ENCODE results near the gene FTO.
A peak's percentile ranks its signal among the peaks of the same experiment; 100 is the strongest.
"Not testable (repeated sequence)": the region's sequence is repeated elsewhere in the genome, so short reads cannot be mapped to it uniquely, and the experiment has no call there.

FTO gene

DNA sequence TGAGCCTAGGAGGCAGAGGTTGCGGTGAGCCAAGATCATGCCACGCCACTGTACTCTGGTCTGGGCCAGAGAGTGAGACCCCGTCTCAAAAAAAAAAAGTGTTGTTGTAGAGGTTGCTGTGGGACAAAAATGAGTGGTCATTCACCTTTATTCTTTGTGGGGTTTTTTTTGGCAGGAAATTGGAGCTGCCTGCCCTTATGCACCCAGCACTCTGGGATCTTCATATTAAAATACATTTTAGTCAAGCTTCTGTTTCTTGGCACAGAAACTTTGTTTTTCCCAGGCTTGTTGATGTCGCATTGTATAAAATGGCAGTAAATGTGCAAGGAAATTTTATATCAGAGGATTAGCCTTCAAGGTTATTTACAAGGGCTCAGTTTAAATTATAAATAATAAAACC lies 174.3 kb downstream of the FTO start:
- no peak for DNase-seq (ENCODE audit: low read depth, low spot score)
- H3K4me1 ChIP-seq (ENCODE audit: control insufficient read depth, insufficient read depth, low read length): no peaks in the 10 kb centered on the region
- WGBS (ENCODE audit: insufficient coverage, insufficient read length): no CpG with 5 or more reads among the region's 4 CpGs
- no peaks in the 10 kb centered on the region for H3K9me3 ChIP-seq (ENCODE audit: control insufficient read depth, insufficient read depth, low read length)
- no peaks in the 10 kb centered on the region for H3K27me3 ChIP-seq (ENCODE audit: control insufficient read depth, insufficient read depth, low read length)
- no peak overlapping the region for H3K4me3 ChIP-seq (ENCODE audit: low read length)
- no peak overlapping the region for H3K27ac ChIP-seq (ENCODE audit: low read length)
- H3K36me3 ChIP-seq (ENCODE audit: control insufficient read depth, insufficient read depth, low read length): no peaks in the 10 kb centered on the region

DNA sequence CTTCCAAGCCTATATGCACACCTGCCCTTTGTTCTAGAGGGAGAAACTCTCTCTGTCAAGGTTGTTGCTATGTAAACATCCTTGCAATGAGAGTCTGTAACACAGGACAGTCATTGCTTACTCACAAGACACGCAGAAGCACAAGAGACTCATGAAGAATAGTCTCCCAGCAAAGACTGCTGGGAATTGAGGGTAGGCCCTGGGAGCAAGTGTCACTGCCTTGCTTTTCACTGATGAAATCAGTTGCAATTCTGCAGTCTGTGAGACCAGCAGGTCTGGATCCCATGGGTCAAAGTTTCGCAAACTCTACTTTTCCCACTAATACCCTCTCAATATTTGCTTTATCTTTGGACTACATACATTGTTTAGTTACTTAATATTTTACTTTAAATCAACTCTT lies 177.4 kb downstream of the FTO start:
- no CpG with 5 or more reads among the region's 2 CpGs for WGBS (ENCODE audit: insufficient coverage, insufficient read length)
- Histone ChIP-seq H3K27me3 (ENCODE audit: control insufficient read depth, insufficient read depth, low read length) (no peaks in the 10 kb centered on the region), H3K4me1 (ENCODE audit: control insufficient read depth, insufficient read depth, low read length) (no peaks in the 10 kb centered on the region), H3K4me3 (ENCODE audit: low read length) (no peak overlapping the region), H3K36me3 (ENCODE audit: control insufficient read depth, insufficient read depth, low read length) (no peaks in the 10 kb centered on the region), H3K27ac (ENCODE audit: low read length) (no peak overlapping the region), H3K9me3 (ENCODE audit: control insufficient read depth, insufficient read depth, low read length) (no peaks in the 10 kb centered on the region)
- no peak for DNase-seq (ENCODE audit: low read depth, low spot score)

DNA sequence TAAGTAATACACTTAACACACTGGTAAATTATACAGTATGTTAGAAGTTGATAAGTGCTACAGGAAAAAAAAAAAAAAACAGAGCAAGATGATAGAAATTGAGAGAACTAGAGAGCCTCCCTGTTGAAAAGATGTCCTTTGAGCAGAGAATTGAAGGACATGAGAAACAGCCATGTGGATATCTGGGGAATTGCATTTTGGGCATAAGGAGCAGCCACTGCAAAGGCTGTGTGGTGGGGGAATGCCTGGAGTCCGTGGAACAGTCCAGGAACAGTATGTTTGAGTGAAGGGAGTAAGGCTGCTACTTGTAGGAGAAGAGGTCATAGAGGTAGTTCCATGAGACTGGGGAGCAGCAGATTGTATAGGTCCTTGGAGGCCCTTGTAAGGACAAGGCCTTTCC lies 178.4 kb downstream of the FTO start:
- Histone ChIP-seq H3K27ac (ENCODE audit: low read length) (no peak overlapping the region), H3K36me3 (ENCODE audit: control insufficient read depth, insufficient read depth, low read length) (no peaks in the 10 kb centered on the region), H3K4me1 (ENCODE audit: control insufficient read depth, insufficient read depth, low read length) (no peaks in the 10 kb centered on the region), H3K9me3 (ENCODE audit: control insufficient read depth, insufficient read depth, low read length) (no peaks in the 10 kb centered on the region), H3K27me3 (ENCODE audit: control insufficient read depth, insufficient read depth, low read length) (no peaks in the 10 kb centered on the region), H3K4me3 (ENCODE audit: low read length) (no peak overlapping the region)
- no peak for DNase-seq (ENCODE audit: low read depth, low spot score)
- WGBS (ENCODE audit: insufficient coverage, insufficient read length): no CpG with 5 or more reads among the region's 1 CpG

DNA sequence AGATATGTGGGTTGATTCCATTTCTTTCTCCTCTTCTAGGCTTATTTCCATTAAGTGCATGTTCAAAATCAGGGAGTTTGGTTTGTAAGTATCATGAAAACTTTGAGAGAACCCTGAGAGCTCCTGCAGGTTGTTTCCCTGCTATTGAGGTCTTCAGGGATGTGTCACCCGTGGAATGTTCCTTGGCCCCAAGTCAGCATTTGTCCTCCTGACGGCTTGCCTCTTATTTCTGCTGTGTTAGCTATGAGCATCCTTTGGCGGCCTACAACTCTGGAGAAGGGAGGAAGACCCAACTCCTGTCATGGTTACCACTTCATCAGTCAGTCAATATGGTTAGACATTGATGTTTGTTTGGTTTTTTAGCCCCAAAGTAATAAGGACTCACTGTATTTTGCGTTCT lies 180.8 kb downstream of the FTO start:
- H3K27ac ChIP-seq (ENCODE audit: low read length): no peak overlapping the region
- no peaks in the 10 kb centered on the region; the same call in 1 of the 2 replicates for H3K4me1 ChIP-seq (ENCODE audit: control insufficient read depth, insufficient read depth, low read length)
- WGBS (ENCODE audit: insufficient coverage, insufficient read length): no CpG with 5 or more reads among the region's 4 CpGs
- no peaks in the 10 kb centered on the region for H3K27me3 ChIP-seq (ENCODE audit: control insufficient read depth, insufficient read depth, low read length)
- no peaks in the 10 kb centered on the region for H3K9me3 ChIP-seq (ENCODE audit: control insufficient read depth, insufficient read depth, low read length)
- no peaks in the 10 kb centered on the region for H3K36me3 ChIP-seq (ENCODE audit: control insufficient read depth, insufficient read depth, low read length)
- no peak overlapping the region for H3K4me3 ChIP-seq (ENCODE audit: low read length)
- no peak for DNase-seq (ENCODE audit: low read depth, low spot score)

DNA sequence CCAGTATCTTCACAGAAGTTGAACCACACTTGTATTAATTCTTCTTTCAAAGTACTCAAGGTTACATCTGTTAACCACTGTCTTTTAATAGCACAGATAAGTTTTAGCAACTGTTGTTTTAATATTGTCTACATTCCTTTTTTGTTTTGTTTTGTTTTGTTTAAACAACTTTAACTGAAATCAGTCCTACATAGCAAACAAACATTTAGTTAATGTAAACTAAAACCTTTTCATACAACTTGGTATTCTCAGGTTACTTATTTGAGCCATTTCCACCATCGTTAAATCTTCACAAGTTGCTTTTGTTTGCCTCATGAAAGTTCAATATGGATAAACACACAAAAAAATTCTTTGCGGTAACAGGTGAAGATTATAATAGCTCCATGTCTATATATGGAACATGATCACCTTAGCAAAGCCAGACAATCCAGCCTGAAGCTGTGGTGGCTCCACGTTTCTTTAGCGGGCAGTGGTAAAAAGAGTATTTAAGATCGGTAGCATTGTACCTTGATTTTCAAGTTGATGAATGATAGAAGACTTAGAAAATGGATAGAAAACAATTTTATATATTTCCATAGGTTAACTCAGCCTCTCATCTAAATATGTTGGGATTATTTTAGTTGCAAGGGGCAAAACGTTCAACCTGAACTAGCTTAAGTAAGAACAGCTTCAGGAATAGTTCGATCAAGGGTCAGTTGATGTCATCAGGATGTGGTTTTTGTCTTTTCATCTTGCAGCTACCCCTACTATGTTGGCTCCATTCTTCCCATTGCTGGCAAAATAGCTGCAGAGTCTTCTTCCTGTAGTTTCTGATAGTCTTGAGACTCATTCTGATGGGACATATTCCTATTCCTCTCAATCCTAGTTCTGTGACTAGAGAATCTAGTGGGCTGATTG lies 182.8 kb downstream of the FTO start:
- H3K36me3 ChIP-seq (ENCODE audit: control insufficient read depth, insufficient read depth, low read length): no peaks in the 10 kb centered on the region
- H3K9me3 ChIP-seq (ENCODE audit: control insufficient read depth, insufficient read depth, low read length): no peaks in the 10 kb centered on the region
- no peaks in the 10 kb centered on the region; the same call in 1 of the 2 replicates for H3K4me1 ChIP-seq (ENCODE audit: control insufficient read depth, insufficient read depth, low read length)
- no peak overlapping the region for H3K4me3 ChIP-seq (ENCODE audit: low read length)
- DNase-seq (ENCODE audit: low read depth, low spot score): no peak
- no peaks in the 10 kb centered on the region for H3K27me3 ChIP-seq (ENCODE audit: control insufficient read depth, insufficient read depth, low read length)
- H3K27ac ChIP-seq (ENCODE audit: low read length): no peak overlapping the region
- no CpG with 5 or more reads among the region's 7 CpGs for WGBS (ENCODE audit: insufficient coverage, insufficient read length)

DNA sequence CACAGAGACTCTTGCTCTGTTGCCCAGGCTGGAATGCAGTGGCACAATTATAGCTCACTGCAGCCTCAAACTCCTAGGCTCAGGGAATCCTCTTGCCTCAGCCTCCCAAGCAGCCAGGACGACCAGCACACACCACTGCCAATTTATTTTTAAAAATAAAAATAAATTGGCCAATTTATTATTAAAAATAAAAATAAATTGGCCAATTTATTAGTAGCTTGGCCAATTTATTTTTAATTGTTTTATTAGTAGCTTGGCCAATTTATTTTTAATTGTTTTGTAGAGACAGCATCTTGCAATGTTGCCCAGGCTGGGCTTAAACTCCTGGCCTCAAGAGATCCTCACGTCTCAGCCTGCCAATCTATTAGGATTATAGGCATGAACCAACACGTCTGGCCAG lies 184.3 kb downstream of the FTO start:
- WGBS (ENCODE audit: insufficient coverage, insufficient read length): no CpG with 5 or more reads among the region's 3 CpGs
- Histone ChIP-seq H3K9me3 (ENCODE audit: control insufficient read depth, insufficient read depth, low read length) (no peaks in the 10 kb centered on the region), H3K4me3 (ENCODE audit: low read length) (no peak overlapping the region), H3K36me3 (ENCODE audit: control insufficient read depth, insufficient read depth, low read length) (no peaks in the 10 kb centered on the region), H3K4me1 (ENCODE audit: control insufficient read depth, insufficient read depth, low read length) (no peaks in the 10 kb centered on the region; the same call in 1 of the 2 replicates), H3K27ac (ENCODE audit: low read length) (no peak overlapping the region), H3K27me3 (ENCODE audit: control insufficient read depth, insufficient read depth, low read length) (no peaks in the 10 kb centered on the region)
- no peak for DNase-seq (ENCODE audit: low read depth, low spot score)

DNA sequence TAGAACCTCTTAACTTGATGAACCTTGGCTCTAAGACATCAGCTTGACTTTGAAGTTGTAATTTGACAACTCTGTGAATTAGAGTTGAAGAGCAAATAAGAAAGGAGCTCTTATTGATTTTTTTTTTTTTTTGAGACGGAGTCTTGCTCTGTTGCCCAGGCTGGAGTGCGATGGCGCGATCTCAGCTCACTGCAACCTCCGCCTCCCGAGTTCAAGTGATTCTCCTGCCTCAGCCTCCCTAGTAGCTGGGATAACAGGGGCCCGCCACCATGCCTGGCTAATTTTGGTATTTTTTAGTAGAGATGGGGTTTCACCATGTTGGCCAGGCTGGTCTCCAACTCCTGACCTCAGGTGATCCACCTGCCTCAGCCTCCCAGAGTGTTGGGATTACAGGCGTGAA lies 186.9 kb downstream of the FTO start:
- H3K36me3 ChIP-seq (ENCODE audit: control insufficient read depth, insufficient read depth, low read length); H3K4me3 ChIP-seq (ENCODE audit: low read length); H3K9me3 ChIP-seq (ENCODE audit: control insufficient read depth, insufficient read depth, low read length); H3K27me3 ChIP-seq (ENCODE audit: control insufficient read depth, insufficient read depth, low read length); DNase-seq (ENCODE audit: low read depth, low spot score); H3K27ac ChIP-seq (ENCODE audit: low read length); H3K4me1 ChIP-seq (ENCODE audit: control insufficient read depth, insufficient read depth, low read length): not testable (repeated sequence)
- no CpG with 5 or more reads among the region's 8 CpGs for WGBS (ENCODE audit: insufficient coverage, insufficient read length)

DNA sequence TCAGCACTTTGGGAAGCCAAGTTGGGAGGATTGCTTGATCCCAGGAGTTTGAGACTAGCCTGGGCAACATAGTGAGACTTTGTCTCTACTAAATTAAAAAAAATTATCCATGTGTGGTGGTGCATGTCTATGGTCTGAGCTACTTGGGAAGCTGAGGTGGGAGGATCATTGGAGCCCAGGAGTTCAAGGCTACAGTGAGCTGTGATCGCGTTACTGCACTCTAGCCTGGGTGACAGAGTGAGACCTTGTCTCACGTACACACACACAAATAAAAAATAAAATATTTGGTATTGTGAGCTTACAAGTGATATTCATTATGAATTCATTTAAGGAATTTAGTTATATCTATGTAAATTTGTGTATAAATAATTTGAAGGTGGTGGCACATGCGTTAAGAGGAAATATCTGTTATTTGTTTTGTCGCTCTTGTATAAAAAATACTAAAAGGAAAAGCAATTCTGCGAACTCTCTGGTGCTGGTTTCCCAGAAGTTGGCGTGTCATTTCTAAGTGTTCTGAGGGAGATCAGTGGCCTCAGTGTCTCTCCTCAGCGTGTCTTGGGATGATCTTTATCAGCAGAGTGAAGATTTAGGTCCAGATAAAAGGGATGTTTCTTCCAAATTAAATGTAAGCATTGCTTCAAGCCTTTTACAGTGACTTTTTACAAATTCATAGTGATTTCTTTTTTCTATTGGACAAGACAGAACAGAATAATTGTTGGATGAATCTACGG lies 187.6 kb downstream of the FTO start:
- no peaks in the 10 kb centered on the region for H3K27me3 ChIP-seq (ENCODE audit: control insufficient read depth, insufficient read depth, low read length)
- WGBS (ENCODE audit: insufficient coverage, insufficient read length): 100% methylated on average over 2 of the region's 9 CpGs
- DNase-seq (ENCODE audit: low read depth, low spot score): no peak
- H3K4me1 ChIP-seq (ENCODE audit: control insufficient read depth, insufficient read depth, low read length): no peaks in the 10 kb centered on the region; the same call in 1 of the 2 replicates
- no peak overlapping the region for H3K27ac ChIP-seq (ENCODE audit: low read length)
- no peaks in the 10 kb centered on the region for H3K9me3 ChIP-seq (ENCODE audit: control insufficient read depth, insufficient read depth, low read length)
- H3K4me3 ChIP-seq (ENCODE audit: low read length): no peak overlapping the region
- no peaks in the 10 kb centered on the region for H3K36me3 ChIP-seq (ENCODE audit: control insufficient read depth, insufficient read depth, low read length)

DNA sequence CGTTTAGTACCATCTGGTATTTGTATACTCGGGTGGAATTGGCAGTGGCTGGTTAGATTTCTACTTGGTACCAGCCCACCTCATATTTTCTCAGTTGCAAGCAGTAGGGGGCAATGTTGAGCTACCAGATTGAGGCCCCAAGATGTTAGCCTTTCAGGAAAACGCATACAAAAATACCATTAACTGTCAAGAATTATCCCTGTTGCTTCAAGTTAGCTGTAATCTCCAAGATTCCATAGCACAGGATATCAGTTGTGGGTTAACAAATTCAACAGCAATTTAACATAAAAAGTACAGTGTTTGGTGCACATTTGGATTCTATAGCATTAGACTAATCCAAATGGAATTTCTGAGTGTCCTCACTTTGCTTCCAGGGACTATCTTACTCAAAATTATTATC lies 188.2 kb downstream of the FTO start:
- DNase-seq (ENCODE audit: low read depth, low spot score): peak; percentile 35
- Histone ChIP-seq H3K9me3 (ENCODE audit: control insufficient read depth, insufficient read depth, low read length) (no peaks in the 10 kb centered on the region), H3K27ac (ENCODE audit: low read length) (no peak overlapping the region), H3K27me3 (ENCODE audit: control insufficient read depth, insufficient read depth, low read length) (no peaks in the 10 kb centered on the region), H3K36me3 (ENCODE audit: control insufficient read depth, insufficient read depth, low read length) (no peaks in the 10 kb centered on the region), H3K4me3 (ENCODE audit: low read length) (no peak overlapping the region), H3K4me1 (ENCODE audit: control insufficient read depth, insufficient read depth, low read length) (no peaks in the 10 kb centered on the region; the same call in 1 of the 2 replicates)
- WGBS (ENCODE audit: insufficient coverage, insufficient read length): no CpG with 5 or more reads among the region's 3 CpGs

DNA sequence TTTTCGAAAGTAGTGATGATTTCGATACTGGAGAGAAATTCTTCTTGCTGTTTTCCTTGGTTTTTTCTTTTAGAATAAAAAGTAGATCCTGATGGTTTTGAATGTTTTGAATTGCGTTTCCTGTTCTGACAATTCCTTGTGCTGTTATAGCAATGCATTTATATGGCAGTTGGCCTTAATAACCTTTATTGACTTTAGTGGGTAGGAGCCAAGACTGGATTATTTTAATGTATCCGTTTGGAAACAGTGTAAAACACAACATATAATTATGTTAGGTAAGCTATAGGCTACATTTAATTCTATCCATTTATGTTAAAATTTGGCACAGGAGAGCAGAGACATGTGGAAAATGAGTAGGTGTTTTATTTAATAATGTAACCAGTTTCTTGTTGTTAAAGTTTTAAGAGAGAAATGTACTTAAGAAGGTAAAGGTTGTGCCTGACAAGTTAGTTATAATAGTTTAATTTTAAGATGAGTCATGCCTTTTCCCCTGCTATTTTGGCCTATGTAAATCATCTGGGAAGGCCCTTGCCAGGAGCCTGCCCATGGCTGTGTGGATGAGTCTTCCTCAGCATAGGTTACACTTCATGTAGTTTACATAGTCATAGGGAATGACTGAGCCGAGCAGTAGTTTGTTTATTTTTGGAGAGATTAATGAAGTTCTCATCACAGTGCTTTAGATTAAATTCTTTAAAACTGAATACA lies 189.9 kb downstream of the FTO start:
- H3K4me1 ChIP-seq (ENCODE audit: control insufficient read depth, insufficient read depth, low read length): no peaks in the 10 kb centered on the region
- no peak for DNase-seq (ENCODE audit: low read depth, low spot score)
- H3K27ac ChIP-seq (ENCODE audit: low read length): no peak overlapping the region
- no peaks in the 10 kb centered on the region for H3K36me3 ChIP-seq (ENCODE audit: control insufficient read depth, insufficient read depth, low read length)
- WGBS (ENCODE audit: insufficient coverage, insufficient read length): no CpG with 5 or more reads among the region's 5 CpGs
- no peaks in the 10 kb centered on the region for H3K9me3 ChIP-seq (ENCODE audit: control insufficient read depth, insufficient read depth, low read length)
- no peaks in the 10 kb centered on the region for H3K27me3 ChIP-seq (ENCODE audit: control insufficient read depth, insufficient read depth, low read length)
- no peak overlapping the region for H3K4me3 ChIP-seq (ENCODE audit: low read length)

All from iPS DF 6.9 (cell line).